CD4-positive, alpha-beta T cell treated with Interferon gamma for 1 hour (primary cell): ENCODE data around the gene BRSK1.
A peak's percentile ranks its signal among the peaks of the same experiment; 100 is the strongest.

Experiments used
- DNase-seq: peaks from one replicate; pipeline ENCODE4 v3.0.0-alpha.2; 2020

The BRSK1 gene

GRCh38 chr19:55275851-55276719, 7.7 kb upstream of the BRSK1 start:
- no peak for DNase-seq

GRCh38 chr19:55276720-55277430, 6.9 kb upstream of the BRSK1 start:
- DNase-seq = peak; percentile 48

DNA sequence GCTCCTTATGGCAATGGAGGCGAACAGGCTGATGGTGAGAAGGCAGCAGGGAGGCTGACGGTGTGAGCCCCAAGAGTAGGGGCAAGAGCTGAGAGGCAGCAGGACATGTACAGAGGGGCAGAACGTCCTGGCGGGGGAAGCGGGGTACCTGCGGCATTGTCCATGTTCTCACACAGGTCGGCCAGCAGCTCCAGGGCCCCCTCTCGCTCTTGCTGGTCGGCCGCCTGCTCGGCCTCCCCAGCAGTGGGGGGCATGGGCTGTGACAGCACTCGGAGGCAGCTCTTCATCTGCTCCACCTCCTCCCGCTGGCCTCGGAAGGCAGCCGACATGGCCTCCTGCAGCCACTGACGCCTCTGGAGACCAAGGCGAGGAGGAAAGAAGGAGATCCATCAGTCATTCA, 6.3 kb upstream of the BRSK1 start:
- no peak for DNase-seq

GRCh38 chr19:55278391-55279135, 5.2 kb upstream of the BRSK1 start:
- no peak for DNase-seq

GRCh38 chr19:55279340-55279739, 4.5 kb upstream of the BRSK1 start:
- DNase-seq = no peak

DNA sequence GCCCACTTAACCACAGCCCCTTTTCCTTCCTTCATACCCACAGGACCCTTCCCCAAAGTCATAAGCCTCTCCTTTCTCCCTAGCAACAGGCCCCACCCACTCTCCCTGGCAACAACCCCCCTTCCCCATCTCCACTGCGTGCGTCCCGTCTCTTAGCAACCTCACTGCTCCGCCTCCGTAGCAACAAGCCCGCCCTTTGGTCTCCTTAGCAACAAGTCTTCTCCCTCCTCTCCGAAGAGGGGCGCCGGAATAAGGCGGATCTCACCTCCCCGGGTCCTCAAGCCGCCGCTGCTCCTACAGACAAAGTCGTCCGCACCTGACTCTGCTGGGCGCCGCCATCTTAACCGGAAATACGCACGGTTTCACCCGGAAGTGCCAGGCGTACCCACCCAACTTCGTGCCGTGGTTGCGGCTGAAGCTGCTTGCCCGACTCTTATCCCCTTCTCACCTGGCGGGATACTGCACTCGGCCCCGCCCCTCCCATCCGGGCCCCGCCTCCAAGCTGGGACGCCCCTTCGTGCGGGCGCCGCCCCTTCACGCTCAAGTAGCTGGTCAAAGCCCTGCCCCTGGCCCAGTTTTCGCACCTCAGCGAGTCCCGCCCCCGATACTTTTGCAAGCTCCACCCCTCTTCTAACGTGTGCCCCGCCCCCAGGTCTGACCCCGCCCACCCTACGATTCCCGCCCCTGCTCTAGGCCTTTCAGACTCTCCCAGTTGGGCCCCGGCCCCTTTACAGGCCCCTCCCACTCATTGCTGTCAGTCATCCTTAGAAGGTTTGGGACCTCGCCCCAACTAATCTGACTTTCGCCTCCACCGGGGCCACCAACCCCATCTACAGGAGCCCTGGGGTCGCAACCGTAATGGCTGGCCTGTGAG, 3.8 kb upstream of the BRSK1 start, which contains the start of gene HSPBP1:
Gene HSPBP1, minus strand, starts transcription at position 341 of the 874 bp plus-strand sequence. CDS start 502 bp downstream, outside the sequence.
- peak; percentile 98 for DNase-seq

DNA sequence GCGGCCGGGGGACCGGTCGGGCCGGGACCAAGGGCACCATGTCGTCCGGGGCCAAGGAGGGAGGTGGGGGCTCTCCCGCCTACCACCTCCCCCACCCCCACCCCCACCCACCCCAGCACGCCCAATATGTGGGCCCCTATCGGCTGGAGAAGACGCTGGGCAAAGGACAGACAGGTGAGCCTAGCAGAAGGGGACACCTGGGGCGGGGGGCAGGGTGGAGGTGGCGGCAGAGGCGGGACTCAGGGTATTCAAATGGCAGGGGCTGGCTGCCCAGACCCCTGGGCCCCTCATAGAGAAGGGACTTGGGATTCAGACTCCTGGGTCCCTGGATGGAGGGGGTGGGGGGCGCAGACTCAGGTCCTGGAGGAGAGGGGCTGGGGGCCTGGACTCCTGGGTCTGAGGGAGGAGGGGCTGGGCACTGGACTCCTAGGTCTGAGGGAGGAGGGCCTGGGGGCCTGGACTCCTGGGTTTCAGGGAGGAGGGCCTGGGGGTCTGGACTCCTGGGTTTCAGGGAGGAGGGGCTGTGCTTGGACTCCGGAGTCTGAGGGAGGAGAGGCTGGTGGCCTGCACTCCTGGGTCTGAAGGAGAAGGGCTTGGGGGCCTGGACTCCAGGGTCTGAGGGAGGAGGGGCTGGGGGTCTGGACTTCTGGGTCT, 735 bp downstream of the BRSK1 start:
- DNase-seq = no peak

DNA sequence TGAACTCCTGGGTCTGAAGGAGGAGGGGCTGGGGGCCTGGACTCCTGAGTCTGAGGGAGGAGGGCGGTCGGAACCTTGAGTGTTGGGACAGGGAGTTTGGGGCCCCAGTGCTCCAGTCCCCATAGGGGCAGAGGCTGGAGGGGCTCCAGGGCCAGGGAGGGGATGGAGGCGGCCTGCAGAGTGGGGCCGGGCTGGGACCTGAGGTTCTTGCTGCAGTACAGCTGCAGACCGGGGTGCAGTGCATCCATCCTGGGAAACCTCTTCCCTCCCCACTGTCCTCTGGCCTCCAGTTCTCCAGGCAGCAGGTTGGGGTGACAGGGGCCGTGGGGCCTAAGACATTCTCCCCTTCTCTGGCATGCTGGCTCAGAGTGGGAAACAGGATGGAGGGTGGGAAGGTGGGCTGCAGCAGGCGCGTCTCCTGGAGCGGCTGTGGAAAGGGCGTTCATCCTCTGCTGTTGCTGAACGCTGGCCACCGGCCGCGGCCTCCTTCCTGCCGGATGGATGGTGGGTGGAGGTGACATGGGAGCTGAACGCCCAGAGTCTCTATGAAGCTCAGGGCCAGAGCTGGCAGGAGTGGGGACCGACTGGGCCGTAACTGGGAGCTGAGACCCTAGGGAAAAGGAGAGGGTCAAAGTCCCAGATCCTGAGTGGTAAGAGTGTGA, 1.6 kb downstream of the BRSK1 start:
- DNase-seq = no peak

DNA sequence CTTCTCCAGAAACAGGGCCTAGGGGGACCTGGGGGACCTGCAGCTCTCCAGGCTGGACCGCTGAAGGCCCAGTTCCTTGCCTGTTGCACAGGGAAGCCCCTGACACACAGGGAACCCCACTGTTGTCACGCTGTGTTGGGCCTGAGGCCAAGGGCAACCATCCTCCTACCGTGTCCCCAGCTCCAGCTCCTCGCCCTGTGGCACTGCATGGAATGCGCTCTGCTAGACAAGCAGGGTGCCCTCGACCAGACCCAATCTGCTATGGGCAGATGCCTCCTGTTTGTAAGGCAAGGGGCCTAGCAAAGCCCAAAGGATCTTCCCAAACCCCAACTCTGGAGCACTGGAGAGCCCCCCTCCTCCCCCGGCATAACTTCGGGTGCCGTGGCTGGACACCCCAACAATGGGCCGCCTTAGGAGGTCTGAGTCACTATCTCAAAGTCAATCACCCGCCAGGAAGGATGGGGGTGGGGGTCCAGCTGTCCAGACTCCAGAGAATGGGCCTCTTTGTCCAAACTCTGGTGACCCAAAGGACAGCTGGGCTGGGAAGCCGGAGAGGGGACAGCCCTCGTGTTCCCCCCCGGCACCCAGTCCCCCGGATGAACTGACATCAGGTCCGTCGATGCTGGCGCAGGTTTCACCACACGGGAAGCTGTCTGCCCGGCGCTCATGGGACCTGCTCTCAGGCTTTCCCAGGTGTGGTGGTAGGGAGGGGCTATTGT, 3.7 kb downstream of the BRSK1 start:
- no peak for DNase-seq

- no peak for DNase-seq
These were observed 5.5 kb downstream of the BRSK1 start for GRCh38 chr19:55289117-55289796.

DNA sequence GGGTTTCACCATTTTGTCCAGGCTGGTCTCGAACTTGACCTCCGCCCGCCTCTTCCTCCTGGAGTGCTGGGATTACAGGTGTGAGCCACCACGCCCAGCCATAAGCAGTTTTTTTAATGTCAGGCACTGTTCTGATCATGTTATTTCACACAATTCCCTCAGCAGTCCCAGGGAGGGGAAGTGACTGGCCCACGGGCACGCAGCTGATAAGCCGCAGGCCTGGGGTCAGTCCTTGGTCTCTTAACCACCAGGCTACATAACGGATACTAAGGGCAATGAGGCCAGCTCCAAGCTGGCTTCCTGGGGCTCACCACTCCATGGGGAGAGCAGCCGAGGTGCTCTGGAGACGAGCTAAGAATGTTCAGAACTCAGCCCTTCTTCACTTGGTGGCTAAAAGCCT, 13.5 kb downstream of the BRSK1 start:
- DNase-seq = no peak

DNA sequence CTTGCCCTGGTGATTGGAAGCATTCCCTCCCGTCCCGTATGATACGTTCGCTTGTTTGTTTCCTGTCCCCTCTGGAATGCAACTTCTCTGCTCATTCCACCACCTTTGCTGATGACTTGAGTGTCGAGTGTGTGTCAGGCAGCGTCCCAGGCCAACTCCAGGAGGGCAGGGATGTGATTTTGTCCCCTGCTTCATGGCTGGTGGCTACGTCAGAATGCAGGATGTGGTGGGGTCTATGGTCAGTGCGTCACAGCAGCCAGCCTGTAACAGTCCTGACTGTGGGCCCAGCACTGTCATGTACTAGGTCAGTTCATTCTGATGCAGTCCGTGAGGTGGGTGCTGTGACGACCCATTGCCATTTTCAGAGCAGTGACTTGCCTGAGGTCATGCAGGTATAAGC, 16.2 kb downstream of the BRSK1 start:
- DNase-seq = no peak

DNA sequence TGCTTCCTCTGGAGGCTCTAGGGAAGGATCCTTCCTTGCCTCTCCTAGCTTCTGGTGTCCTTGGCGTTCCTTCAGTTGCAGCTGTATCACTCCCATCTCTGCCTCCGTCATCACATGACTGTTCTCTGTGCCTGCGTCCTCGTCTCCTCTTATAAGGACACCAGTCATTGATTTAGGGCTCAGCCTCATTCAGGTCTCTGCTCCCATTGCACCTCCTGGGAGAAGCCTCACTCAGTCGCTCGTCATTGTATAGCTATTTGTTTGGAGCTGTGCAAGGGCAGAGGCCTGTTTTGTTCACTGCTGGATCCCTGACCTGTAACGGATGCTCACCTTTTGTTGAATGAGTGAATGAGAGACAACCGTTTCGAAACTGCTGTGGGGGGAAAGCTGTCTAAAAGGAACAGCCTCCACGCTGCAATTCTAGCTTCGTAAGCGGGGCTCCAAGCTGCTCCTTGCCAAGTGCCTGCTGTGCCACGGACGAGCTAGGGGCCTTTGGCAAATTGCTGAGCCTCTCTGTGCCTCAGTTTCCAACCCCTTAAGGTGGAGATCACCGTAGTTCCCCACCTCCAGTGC, 17.2 kb downstream of the BRSK1 start:
- DNase-seq = no peak

GRCh38 chr19:55301459-55302317, 17.9 kb downstream of the BRSK1 start:
- peak; percentile 90 for DNase-seq

- no peak for DNase-seq
These were observed 18.5 kb downstream of the BRSK1 start for GRCh38 chr19:55302318-55302703.

DNA sequence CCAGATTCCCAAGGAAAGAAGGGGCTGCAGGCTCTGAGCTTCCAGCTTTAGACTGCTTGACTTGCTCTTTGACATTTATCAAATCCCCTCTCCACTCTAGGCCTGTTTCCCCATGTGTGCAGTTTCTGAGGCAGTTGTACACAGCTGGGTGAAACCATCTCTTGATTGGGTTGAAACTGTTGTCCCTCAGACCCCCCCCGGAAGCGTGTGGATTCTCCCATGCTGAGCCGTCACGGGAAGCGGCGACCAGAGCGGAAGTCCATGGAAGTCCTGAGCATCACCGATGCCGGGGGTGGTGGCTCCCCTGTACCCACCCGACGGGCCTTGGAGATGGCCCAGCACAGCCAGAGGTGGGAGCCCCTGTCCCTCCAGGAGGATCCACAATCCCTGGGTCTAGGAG, 19.7 kb downstream of the BRSK1 start:
- no peak for DNase-seq

DNA sequence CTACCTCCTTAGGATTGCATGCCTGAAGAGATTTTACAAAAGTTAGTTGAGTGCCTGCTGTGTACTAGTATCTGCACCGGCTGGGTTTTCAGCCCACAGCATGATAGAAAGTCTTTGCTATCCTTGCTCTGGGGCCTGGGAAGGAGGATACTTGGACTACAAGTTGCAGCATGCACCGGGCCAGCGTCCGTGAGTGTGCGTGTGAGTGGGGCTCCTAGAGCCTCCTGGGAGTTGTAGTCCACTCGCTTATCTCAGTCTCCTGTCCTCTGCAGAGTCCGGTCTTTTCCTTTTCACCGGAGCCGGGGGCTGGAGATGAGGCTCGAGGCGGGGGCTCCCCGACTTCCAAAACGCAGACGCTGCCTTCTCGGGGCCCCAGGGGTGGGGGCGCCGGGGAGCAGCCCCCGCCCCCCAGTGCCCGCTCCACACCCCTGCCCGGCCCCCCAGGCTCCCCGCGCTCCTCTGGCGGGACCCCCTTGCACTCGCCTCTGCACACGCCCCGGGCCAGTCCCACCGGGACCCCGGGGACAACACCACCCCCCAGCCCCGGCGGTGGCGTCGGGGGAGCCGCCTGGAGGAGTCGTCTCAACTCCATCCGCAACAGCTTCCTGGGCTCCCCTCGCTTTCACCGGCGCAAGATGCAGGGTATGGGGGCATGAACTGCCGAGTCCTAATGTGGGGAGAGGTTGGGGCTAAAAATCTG, 20.6 kb downstream of the BRSK1 start:
- DNase-seq = peak; percentile 12

GRCh38 chr19:55304980-55305379, 21.2 kb downstream of the BRSK1 start:
- DNase-seq = no peak
